HG02678 (cell line): ENCODE results near the gene ABHD12B.

Experiments
- ATAC-seq: cut with Tn5 transposase; IDR thresholded peaks from one replicate; pipeline ENCODE4 v1.9.1; 2021; ENCODE audit warnings: mild to moderate bottlenecking, moderate library complexity; ENCODE audit not compliant: unreplicated experiment

ABHD12B gene

GRCh38 chr14:50871914-50872732, at the start of gene ABHD12B:
Gene ABHD12B (plus strand): TSS chr14:50872053. CDS start chr14:50872175, 122 bp downstream.
- ATAC-seq: no peak

- no peak for ATAC-seq
These were observed 49.3 kb upstream of the ABHD12B start for GRCh38 chr14:50822501-50823042.

- peak; percentile 23 for ATAC-seq
These were observed 48.6 kb upstream of the ABHD12B start for GRCh38 chr14:50823051-50823761.

DNA sequence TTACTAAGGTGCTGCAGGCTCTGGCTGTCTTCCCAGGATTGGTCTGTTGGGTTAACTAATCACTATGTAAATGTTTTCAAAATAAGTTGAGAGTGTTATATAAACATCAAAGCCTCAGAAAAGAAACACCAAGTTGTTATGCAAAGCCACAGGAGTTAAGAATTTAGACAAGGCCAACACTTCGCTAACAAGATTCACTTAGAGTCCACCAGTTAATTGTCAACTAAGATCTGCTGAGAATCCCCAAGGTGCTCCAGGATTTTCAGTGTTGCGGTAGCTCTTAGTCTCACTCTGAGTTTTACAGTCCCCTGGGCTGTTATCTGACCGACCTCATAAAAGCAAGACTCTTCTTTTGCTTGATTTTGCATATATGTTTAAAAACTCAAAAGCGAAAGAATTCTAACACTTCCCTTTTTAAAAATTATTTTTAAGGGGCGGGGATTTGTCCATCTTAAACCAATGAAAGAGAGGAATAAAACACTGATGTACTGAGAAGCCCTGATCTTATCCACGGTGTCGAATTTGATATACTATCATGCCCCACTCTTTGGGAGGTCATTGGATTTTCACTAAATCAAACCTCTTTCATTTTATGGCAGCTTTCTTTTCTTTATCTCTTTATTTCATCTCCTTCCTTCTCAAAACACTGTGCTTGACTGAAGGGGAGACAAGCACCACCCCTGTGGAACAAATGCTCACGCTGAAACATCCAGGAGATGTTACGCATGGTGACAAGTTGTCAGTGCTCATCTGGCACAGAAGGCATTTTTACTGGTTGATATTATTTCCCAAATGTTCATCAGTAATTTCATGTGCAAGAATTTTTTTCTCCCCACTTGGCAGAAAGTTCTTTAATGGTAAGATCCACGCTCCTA, 47.9 kb upstream of the ABHD12B start:
- ATAC-seq: peak; percentile 77

DNA sequence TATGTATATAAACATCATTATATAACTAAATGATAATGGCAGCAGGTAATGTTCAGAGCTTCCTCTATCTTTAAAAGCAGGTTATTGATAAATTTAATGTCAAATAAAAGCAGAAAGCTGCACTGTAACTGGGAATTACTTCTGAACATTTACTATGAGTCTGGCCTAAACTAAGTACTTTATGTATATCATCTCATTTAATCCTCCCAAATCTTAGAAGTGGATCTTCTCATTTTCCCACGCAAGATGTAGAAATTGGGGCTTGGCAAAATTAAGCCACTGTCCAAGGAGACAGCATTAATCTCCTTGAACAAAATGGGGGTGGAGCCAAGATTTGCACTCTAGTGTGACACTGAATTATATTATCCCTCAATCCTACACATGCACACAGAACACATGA, 46.5 kb upstream of the ABHD12B start:
- ATAC-seq: no peak

GRCh38 chr14:50826681-50827080, 45.2 kb upstream of the ABHD12B start:
- ATAC-seq: no peak

GRCh38 chr14:50828721-50829488, 42.9 kb upstream of the ABHD12B start:
- no peak for ATAC-seq

DNA sequence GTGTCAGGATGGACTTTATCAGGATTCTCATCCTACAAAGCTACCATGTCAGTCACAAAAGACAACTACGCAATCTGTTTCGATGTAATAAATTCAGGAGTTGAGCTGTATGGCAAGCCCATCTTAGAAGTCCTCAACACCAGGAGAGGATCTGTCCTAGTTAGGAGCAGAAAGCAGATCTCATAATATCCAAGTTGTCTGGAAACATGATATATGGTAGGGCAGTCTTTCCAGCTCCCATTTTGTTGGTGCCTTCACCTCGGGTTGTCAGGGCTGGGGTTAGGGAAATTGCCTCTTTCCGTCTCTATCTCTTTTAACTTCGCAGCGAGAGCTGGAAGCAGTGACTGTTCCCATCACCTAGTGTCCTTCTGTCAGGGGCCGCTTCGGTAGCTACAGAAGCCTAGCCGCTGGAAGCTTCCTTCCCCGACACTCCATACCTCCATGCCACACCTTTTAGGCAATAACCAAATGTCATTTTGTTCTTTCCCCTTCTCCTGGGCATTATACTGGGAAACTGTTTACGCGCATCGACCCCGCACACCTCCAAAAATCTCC, 42.3 kb upstream of the ABHD12B start:
- ATAC-seq: no peak

DNA sequence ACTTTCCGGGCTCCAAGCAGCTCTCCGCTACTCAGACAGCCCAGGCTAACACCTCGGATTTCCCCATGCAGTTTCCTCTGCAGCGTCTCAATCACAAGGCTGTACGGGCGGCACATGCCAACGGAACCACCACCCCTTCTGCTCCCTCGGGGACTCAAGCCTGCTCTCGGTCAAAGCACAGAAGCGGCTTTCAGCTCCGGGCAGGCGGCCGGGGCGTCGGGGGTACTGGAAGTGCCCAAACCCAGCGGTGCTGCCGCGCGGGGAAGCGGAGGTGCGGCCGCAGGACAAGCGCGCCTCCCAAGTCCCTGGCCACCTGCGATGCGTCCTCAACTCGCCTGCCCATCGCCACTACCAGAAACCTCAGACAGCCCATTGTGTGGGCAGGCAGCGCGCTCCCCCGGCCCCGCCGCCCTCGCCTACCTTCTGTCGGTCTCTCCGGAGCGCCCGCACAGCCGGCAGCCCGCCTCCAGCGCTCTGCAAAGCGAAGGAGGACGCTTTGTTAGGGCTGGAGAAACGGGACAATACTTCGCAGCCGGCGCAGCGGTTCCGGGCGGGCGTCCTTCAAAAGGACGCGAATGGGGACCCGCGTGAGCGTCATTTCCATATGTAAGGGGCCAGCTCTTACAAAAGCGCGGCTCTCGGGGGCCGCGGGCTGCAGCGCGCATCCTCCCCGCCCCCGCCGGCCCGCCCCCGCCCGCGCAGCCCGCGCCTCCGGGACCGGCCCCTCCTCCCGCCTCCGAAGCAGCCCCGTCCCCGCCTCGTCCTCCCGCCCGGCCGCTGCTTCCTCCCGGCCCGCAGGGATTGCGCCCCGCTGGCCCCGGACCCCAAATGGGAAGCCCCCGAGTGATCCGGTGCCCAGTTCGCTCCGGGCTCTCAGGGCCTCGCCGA, 41.6 kb upstream of the ABHD12B start:
- peak; percentile 44 for ATAC-seq

- peak; percentile 85 for ATAC-seq
These were observed 40.7 kb upstream of the ABHD12B start, which contains the start of gene NIN for GRCh38 chr14:50830932-50831725. Gene NIN (minus strand): TSS chr14:50831162. CDS start chr14:50822056, 9,106 bp downstream.

GRCh38 chr14:50831726-50832168, 40.1 kb upstream of the ABHD12B start:
- no peak for ATAC-seq

DNA sequence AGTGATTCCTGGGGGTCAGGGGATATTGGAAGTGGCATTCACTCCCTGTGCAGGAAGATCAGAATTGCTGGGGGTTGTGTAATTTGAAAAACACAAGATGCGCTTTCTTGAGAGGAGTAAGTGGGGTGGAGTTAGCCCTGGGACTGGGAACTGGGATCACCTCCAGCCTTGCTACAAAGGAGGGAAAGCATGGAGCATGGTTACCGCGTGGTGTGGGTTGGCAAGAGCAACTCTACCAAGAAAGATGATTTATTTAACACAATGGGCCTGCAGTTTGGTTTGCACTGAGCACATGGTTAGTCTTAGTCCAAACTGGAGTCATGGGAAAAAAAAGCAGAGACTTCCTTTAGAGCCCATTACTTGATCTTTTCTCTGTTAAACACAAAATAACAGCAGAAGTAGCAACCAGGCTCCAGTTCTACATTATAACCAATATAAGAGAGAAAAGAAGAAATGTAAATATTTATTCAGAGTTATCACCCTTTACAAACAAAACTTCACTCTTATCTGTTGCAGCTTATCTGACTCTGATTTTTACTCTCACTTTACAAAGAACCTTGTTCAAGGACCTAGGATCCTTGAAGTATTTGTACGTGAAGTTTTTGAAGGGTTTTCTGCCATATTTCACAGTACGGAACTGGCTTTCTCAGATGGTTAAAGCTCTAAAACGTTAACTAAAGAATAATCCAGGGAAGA, 38.8 kb upstream of the ABHD12B start:
- ATAC-seq: no peak

DNA sequence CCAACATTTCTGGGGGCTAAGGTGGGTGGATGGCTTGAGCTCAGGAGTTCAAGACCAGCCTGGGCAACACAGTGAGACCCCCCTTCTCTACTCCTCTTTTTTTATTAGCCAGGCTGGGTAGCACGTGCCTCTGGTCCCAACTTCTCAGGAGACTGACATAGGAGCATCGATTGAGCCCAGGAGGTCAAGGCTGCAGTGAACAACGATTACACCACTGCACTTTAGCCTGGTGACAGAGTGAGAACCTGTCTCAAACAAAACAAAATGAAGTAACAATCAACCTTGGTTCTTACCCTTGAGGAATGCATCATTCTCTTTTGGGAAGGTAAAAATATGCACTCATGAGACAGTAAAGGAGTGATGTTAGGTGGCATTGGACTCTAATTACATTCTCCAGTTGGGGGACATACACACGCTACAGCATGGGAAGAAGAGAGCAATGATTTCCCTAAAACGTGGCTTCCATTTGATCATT, 37.0 kb upstream of the ABHD12B start:
- no peak for ATAC-seq

- ATAC-seq: no peak
These were observed 36.6 kb upstream of the ABHD12B start for GRCh38 chr14:50835280-50835679.

DNA sequence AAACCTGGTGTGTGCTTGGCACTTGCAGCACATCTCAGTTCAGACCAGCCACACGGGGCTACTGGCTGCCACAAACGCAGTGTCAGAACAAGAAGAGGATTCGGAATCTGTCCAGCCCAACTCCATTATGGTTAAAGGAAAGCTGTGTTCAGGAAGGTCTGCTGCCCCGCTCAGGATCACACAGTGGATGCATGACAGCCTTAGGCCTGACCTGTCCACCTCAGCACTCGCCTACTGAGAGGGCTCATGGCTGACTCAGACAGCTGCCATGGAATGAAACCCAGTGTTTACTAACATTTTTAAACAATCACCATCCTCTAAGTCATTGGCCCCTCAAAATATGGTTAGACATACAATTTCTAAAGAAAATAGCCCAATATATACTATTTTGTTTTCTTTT, 35.3 kb upstream of the ABHD12B start:
- no peak for ATAC-seq

DNA sequence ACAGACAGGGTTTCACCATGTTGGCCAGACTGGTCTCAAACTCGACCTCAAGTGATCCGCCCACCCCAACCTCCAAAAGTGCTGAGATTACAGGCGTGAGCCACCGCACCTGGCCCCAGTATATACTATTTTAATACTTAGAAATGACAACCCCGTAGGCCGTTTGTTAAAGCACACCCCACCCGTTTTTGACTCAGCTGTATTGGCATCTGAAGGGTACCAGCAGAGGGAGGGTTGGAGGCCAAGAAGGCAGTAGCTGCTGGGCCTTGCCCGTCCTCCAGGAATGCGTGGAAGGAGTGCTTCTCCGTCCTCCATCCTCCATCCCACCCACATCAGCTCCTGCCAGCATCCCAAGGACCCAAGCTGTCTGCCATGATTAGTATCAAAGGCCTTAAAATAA, 34.6 kb upstream of the ABHD12B start:
- no peak for ATAC-seq

- no peak for ATAC-seq
These were observed 33.9 kb upstream of the ABHD12B start for GRCh38 chr14:50837850-50838470.
